Hematopoietic multipotent progenitor cell treated with erythropoietin and hydrocortisone succinate and interleukin-3 and kit ligand, for 8 days (in vitro differentiated cells): ENCODE measurements around the gene S100A16.
A peak's percentile ranks its signal among the peaks of the same experiment; 100 is the strongest.

Source experiments
- DNase-seq: peaks from one replicate; pipeline ENCODE4 v3.0.0-alpha.2; 2015

The S100A16 gene

DNA sequence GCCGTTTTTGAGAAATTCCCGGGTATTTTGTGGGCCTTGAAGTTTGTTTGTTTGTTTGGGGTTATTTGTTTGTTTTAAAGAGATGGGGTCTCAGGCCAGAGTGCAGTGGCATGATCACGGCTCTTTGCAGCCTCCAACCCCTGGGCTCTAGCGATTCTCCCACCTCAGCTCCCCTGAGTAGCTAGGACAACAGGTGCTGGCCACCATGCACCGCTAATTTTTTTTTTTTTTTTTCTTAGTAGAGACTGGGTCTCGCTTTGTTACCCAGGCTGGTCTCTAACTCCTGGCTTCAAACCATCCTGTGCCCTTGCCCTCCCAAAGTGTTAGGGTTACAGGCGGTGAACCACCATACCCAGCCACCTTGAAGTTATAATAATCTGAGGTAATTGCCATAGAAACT, 22.9 kb upstream of the S100A16 start:
- no peak for DNase-seq

DNA sequence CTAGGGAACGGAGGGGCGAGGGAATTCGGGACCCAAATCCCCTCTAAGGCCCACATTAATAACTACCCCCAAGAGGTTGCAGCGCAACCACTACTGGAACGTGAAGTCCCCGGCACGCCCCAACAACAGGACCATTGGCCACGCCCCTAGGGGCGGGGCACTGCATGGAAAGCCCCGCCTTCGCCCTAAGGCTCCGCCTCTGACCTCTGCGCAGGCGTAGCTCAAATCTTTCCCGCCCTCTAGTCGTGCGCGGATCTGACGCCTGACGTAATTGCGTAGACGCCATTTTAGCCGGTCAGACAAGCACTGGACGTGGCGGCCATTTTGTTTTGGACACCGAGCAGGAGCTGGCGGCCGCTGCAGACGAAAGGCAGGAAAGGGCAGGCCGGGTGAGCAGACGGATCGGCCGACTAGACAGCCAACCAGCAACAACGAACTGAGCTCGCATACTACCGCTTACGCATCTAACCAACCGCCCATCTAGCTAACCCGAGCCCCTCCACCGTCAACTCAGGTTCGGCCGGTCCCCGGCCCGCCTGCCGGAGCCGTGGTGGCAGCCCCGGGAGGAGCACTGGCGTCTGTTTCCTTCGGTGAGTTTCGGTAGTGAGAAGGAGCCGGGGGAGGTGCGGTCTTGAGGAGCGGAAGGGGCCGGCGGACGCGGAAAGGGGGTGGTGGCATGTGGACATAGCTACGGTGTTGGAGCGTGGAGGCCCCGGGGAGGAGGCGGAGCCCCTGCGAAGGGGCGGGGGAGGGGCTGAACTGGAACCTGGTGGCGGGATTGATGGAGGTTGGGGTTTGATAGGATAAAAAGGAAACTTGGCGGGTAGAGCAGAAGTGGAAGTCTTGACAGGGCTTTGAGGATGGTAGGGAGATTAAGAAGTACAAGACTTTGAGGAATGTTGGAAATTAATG, 21.1 kb upstream of the S100A16 start, which contains the start of gene CHTOP:
TSS of gene CHTOP (plus strand) at position 313 of the 912 bp plus-strand sequence. CDS start 2,523 bp downstream, outside the sequence.
- peak; percentile 98 for DNase-seq

DNA sequence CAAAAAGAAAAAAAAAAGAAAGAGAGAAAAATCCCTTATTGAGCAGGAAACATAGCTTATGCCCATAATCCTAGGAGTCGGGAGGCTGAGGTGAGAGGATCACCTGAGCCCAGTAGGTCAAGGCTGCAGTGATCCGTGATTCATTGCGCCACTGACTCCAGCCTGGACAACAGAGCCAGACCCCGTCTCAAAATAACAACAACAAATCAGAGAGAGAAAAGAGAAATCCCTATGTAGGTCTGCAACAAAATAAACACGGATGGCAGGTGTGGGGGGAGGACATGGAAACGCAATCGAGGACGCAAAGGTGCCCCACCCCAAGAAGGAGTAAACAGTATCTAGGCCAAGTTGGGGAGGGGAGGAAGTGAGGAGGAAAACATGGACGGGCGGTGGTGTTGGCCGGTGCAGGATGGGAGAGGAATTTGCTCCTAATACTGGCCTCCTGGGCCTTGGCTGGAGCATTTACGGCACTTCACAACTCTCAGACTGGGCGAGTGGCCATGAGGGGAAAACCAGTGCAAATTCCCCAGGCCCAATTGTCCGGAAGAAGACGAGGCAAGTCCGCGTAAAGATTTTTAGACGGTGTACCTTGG, 20.3 kb upstream of the S100A16 start:
- DNase-seq, result no peak

- DNase-seq, result no peak
Observed at GRCh38 chr1:153631047-153632022, 18.4 kb upstream of the S100A16 start.

- DNase-seq, result no peak
Observed at GRCh38 chr1:153630384-153630783, 17.4 kb upstream of the S100A16 start.

DNA sequence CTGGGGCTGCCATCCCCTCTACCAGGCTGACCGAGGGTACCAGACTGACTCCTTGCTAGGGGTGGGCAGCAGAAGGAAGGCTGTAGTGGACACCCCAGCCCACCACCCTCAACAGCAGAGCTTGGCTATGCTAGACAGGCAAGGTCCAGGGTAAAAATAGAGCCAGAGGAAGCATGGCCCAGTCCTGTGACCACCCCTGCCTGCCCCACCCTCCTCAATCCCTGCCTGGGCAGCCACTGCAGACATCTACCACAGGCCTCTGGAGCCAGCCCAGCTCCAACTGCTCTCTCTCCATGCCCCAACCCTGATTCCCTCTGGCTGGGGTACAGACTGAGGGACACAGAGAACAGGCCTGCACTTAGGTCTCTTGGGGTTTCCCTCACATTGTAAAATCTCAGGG, 17.0 kb upstream of the S100A16 start:
- DNase-seq, result no peak

DNA sequence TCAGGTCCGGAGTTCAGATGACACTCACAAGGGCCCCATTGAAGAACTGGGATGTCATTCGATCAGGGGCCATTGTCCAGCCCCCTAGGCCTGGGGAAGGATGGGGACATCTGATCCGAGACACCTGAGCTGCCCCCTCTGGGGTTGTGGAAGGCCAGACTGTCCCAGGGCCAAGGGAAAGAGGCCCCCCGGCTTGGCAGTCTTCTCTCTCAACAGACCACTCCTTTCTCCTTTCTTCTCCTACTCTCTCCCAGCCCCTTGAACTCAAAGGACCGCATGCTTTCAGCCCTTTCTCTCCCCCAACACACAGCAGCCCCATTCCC, 16.4 kb upstream of the S100A16 start:
- DNase-seq, result no peak

- no peak for DNase-seq
Observed at GRCh38 chr1:153628638-153629342, 15.9 kb upstream of the S100A16 start.

- DNase-seq, result no peak
Observed at GRCh38 chr1:153627715-153628626, 15.0 kb upstream of the S100A16 start, which contains the start of gene S100A1. Gene S100A1, plus strand, starts transcription at chr1:153628434. Its CDS starts 2,088 bp downstream, at chr1:153630522.

DNA sequence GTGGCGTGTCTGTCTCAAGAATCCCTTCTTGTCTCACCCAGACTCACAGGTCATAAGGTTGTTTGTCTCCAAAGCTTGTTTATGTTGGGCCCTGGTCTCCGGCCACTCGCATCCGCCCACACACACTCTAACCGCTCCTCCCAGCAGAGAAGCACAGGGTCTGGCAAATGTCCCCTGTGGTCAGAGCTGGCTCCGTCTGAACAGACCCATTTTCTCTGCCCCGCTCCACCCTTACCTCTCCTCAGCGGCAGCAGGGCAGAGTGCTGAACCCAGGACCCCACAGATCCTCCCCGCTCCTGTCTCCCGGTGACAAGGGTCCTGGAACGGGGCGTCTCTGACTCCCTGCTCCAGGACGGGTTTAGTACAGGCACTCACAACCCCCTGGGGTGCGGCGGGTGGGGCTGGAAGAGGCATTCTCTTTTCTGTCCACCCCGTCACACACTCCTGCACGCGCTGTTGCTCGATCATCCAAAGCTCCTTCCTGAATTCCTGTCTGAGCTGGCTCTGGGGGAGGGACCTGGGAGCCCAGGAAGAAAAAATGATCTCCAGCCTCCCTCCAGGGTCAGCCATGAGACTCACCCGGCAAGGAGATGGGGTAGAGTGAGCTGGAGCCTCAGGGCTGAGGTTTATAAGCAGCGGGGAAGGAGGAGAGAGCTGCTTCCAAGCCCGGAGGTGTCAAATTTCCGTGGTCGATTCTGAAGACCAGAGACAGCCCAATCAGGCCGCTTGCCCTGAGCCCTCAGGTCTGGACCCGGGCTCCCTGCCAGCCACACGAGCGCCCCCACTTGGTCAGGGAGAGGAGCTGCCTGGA, 14.2 kb upstream of the S100A16 start, which contains the start of gene S100A13:
TSS of gene S100A13 (minus strand) at position 602 of the 811 bp plus-strand sequence. CDS start 1,033 bp downstream, outside the sequence.
- DNase-seq, result peak; percentile 49

DNA sequence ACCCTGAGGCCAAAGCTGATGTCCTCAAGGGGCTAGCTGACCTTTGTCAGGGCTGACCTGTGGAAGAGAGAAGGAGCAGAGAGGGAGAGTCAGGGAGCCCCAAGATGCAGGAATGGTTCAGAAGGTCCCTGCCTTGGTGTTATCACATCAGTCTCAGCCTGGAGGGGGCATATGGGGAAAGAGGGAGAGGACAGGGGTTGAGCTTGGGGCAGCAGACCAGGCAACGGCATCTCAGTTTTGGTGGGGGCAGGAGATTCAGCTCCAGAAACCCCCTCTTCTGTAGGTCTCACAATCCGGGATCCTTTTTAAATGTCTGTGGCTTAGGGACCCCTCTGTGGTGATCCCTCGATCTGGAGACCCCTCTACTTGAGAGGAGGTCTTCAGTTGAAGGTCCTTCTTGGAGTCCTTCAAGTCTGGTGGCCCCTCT, 13.6 kb upstream of the S100A16 start:
- DNase-seq, result no peak

- DNase-seq, result no peak
Observed at GRCh38 chr1:153624965-153625611, 12.2 kb upstream of the S100A16 start.

- DNase-seq, result no peak
Observed at GRCh38 chr1:153623101-153623500, 10.2 kb upstream of the S100A16 start.

GRCh38 chr1:153619171-153619570, 6.2 kb upstream of the S100A16 start:
- no peak for DNase-seq

GRCh38 chr1:153617663-153618062, 4.7 kb upstream of the S100A16 start:
- no peak for DNase-seq

GRCh38 chr1:153616917-153617311, 4.0 kb upstream of the S100A16 start:
- no peak for DNase-seq

GRCh38 chr1:153616144-153616916, 3.4 kb upstream of the S100A16 start, which contains the start of gene S100A14:
Gene S100A14, minus strand, starts transcription at chr1:153616325. Its CDS starts 467 bp downstream, at chr1:153615858.
- DNase-seq, result peak; percentile 55

- DNase-seq, result no peak
Observed at GRCh38 chr1:153615406-153615805, 2.5 kb upstream of the S100A16 start.

- DNase-seq, result no peak
Observed at GRCh38 chr1:153614906-153615305, 2.0 kb upstream of the S100A16 start.
